ENCODE measurements around the gene IMMT. TPM values are rescaled to one million over a fixed set of nuclear protein-coding genes. Genes with fewer than 3 reads are reported as not detected.
"Not testable (repeated sequence)": the region's sequence is repeated elsewhere in the genome, so short reads cannot be mapped to it uniquely, and the experiment has no call there.

The IMMT gene
- polyA plus RNA-seq, 2 donors, result 15.3 to 38.1 TPM

DNA sequence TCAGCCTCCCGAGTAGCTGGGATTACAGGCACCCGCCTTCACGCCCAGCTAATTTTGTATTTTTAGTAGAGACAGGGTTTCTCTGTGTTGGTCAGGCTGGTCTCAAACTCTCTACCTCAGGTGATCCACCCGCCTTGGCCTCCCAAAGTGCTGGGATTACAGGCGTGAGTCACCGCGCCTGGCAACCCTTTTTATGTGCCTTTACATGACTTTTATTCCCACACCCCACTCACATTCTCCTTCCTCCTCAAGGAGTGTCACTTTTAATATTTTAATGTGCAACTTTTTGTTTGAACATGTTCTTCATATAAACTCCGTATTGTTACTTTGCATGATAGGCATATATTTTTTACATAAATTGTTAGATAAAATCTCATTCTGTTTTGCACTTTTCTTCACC, 33.3 kb upstream of the IMMT start:
- not testable (repeated sequence) for H3K36me3 ChIP-seq (ENCODE audit: control insufficient read depth in 2 of 2, insufficient read depth in 2 of 2, low read length in 1 of 2); H3K4me1 ChIP-seq (ENCODE audit: control insufficient read depth in 2 of 2, insufficient read depth in 2 of 2, low read length in 1 of 2); H3K4me3 ChIP-seq (ENCODE audit: low read depth in 1 of 2, low read length in 2 of 2); H3K27me3 ChIP-seq (ENCODE audit: control insufficient read depth in 1 of 2, insufficient read depth in 2 of 2, low read length in 2 of 2); H3K9me3 ChIP-seq (ENCODE audit: control insufficient read depth in 2 of 2, insufficient read depth in 1 of 2, low read depth in 1 of 2, low read length in 1 of 2)
- WGBS, 2 donors, result 65 to 75% methylated on average over 8 of the region's 8 CpGs
- peak overlapping the region in 1 of 2 donors; percentile 44 for H3K27ac ChIP-seq (ENCODE audit: low read depth in 2 of 2, low read length in 1 of 2)

DNA sequence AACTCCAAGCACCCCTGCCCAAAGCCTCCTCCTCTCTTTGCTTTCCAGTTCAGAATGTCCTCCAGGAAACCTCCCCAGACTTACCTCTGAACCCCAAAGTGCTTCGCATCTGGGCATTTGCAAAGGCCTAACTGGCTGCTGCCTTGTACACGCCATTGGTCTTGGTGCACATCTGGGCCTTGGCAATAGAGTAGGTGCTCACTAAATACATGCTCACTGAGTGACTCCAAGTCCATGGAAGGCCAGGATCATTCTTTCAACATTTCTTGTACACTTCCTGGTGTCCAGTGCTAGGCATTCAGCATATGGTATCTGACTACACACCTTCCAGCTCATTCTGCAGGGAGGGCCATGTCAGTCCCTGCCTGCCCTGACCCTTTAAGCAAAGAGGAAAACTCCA, 32.4 kb upstream of the IMMT start:
- Histone ChIP-seq H3K4me3 (ENCODE audit: low read depth in 1 of 2, low read length in 2 of 2) (no peak overlapping the region), H3K36me3 (ENCODE audit: control insufficient read depth in 2 of 2, insufficient read depth in 2 of 2, low read length in 1 of 2) (no peaks in the 10 kb centered on the region), H3K9me3 (ENCODE audit: control insufficient read depth in 2 of 2, insufficient read depth in 1 of 2, low read depth in 1 of 2, low read length in 1 of 2) (no peaks in the 10 kb centered on the region), H3K4me1 (ENCODE audit: control insufficient read depth in 2 of 2, insufficient read depth in 2 of 2, low read length in 1 of 2) (peaks cover 7 to 9% of the 10 kb centered on the region in 2 donors), H3K27me3 (ENCODE audit: control insufficient read depth in 1 of 2, insufficient read depth in 2 of 2, low read length in 2 of 2) (no peaks in the 10 kb centered on the region), H3K27ac (ENCODE audit: low read depth in 2 of 2, low read length in 1 of 2) (peak overlapping the region in 1 of 2 donors; percentile 27)
- 88 to 96% methylated on average over 2 of the region's 2 CpGs for WGBS, 2 donors

- H3K4me3 ChIP-seq (ENCODE audit: low read depth in 1 of 2, low read length in 2 of 2), result no peak overlapping the region
- no peaks in the 10 kb centered on the region for H3K27me3 ChIP-seq (ENCODE audit: control insufficient read depth in 1 of 2, insufficient read depth in 2 of 2, low read length in 2 of 2)
- H3K36me3 ChIP-seq (ENCODE audit: control insufficient read depth in 2 of 2, insufficient read depth in 2 of 2, low read length in 1 of 2), result no peaks in the 10 kb centered on the region
- no peak overlapping the region for H3K27ac ChIP-seq (ENCODE audit: low read depth in 2 of 2, low read length in 1 of 2)
- peaks cover 8 to 9% of the 10 kb centered on the region in 2 donors for H3K4me1 ChIP-seq (ENCODE audit: control insufficient read depth in 2 of 2, insufficient read depth in 2 of 2, low read length in 1 of 2)
- H3K9me3 ChIP-seq (ENCODE audit: control insufficient read depth in 2 of 2, insufficient read depth in 1 of 2, low read depth in 1 of 2, low read length in 1 of 2), result no peaks in the 10 kb centered on the region
- WGBS, 2 donors, result 89 to 91% methylated on average over 9 of the region's 9 CpGs
These were observed 31.6 kb upstream of the IMMT start for GRCh38 chr2:86226636-86227520.

DNA sequence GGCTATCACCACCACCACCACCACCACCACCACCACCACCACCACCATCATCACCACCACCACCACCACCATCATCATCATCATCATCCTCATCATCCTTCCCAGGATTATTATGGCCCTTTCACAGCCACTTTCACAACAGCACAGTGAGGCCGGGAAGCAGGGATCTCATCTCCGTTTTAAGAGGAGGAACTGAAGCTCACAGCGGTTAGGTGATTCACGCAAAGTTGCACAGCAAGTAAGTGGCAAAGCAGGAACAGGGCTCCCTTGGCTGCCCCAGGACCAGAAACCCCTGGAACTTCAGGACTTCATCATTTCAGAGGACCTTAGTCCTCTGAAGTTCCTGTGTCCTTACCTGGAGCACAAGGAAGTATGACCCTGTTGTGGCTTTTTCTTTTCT, 30.8 kb upstream of the IMMT start:
- Histone ChIP-seq H3K36me3 (ENCODE audit: control insufficient read depth in 2 of 2, insufficient read depth in 2 of 2, low read length in 1 of 2) (no peaks in the 10 kb centered on the region), H3K27me3 (ENCODE audit: control insufficient read depth in 1 of 2, insufficient read depth in 2 of 2, low read length in 2 of 2) (no peaks in the 10 kb centered on the region), H3K9me3 (ENCODE audit: control insufficient read depth in 2 of 2, insufficient read depth in 1 of 2, low read depth in 1 of 2, low read length in 1 of 2) (no peaks in the 10 kb centered on the region), H3K27ac (ENCODE audit: low read depth in 2 of 2, low read length in 1 of 2) (peak overlapping the region; percentile 43 to 62), H3K4me3 (ENCODE audit: low read depth in 1 of 2, low read length in 2 of 2) (no peak overlapping the region), H3K4me1 (ENCODE audit: control insufficient read depth in 2 of 2, insufficient read depth in 2 of 2, low read length in 1 of 2) (peaks cover 8 to 9% of the 10 kb centered on the region in 2 donors)
- 81 to 85% methylated on average over 4 of the region's 4 CpGs for WGBS, 2 donors

GRCh38 chr2:86225581-86225980, 30.3 kb upstream of the IMMT start:
- H3K27ac ChIP-seq (ENCODE audit: low read depth in 2 of 2, low read length in 1 of 2), result peak overlapping the region; percentile 43 to 62
- 36 to 37% methylated on average over 6 of the region's 6 CpGs for WGBS, 2 donors
- H3K4me1 ChIP-seq (ENCODE audit: control insufficient read depth in 2 of 2, insufficient read depth in 2 of 2, low read length in 1 of 2), result peaks cover 8 to 9% of the 10 kb centered on the region in 2 donors
- H3K36me3 ChIP-seq (ENCODE audit: control insufficient read depth in 2 of 2, insufficient read depth in 2 of 2, low read length in 1 of 2), result no peaks in the 10 kb centered on the region
- H3K9me3 ChIP-seq (ENCODE audit: control insufficient read depth in 2 of 2, insufficient read depth in 1 of 2, low read depth in 1 of 2, low read length in 1 of 2), result no peaks in the 10 kb centered on the region
- no peaks in the 10 kb centered on the region for H3K27me3 ChIP-seq (ENCODE audit: control insufficient read depth in 1 of 2, insufficient read depth in 2 of 2, low read length in 2 of 2)
- H3K4me3 ChIP-seq (ENCODE audit: low read depth in 1 of 2, low read length in 2 of 2), result no peak overlapping the region

DNA sequence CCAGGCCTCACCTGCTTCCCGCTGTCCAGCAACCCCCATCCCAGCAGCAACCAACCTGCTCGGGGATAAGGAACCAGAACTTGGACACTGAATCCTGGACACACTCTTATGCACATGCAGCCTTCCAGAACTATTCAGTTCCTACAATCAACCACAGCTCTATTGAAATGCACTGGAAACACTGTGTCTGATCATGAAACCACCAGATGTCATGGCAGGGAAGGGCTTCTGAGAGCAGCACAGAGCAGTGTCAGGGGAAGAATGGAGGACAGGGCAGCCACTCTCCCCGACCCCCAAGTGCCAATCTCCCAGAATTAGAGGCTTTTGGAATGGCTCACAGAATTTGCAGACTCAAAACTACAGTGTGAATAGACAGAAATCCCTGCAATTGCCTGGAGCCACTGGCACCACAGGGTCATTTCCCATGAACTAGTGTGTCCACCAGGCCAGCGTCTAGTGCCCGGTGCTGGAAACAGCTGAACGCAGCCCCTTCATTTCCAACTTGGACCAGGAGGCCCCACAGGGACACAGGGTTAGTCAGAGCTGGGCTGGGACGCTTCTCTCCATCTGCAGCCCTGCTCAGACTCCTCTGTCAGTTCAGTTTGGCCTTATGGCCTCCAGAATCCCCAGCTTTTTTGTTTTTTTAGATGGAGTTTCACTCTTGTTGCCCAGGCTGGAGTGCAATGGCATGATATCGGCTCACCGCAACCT, 29.5 kb upstream of the IMMT start:
- Histone ChIP-seq H3K27me3 (ENCODE audit: control insufficient read depth in 1 of 2, insufficient read depth in 2 of 2, low read length in 2 of 2) (no peaks in the 10 kb centered on the region), H3K36me3 (ENCODE audit: control insufficient read depth in 2 of 2, insufficient read depth in 2 of 2, low read length in 1 of 2) (no peaks in the 10 kb centered on the region), H3K4me3 (ENCODE audit: low read depth in 1 of 2, low read length in 2 of 2) (no peak overlapping the region), H3K4me1 (ENCODE audit: control insufficient read depth in 2 of 2, insufficient read depth in 2 of 2, low read length in 1 of 2) (peaks cover 8 to 9% of the 10 kb centered on the region in 2 donors), H3K9me3 (ENCODE audit: control insufficient read depth in 2 of 2, insufficient read depth in 1 of 2, low read depth in 1 of 2, low read length in 1 of 2) (no peaks in the 10 kb centered on the region), H3K27ac (ENCODE audit: low read depth in 2 of 2, low read length in 1 of 2) (peak overlapping the region; percentile 49 to 84)
- WGBS, 2 donors, result 79 to 81% methylated on average over 9 of the region's 9 CpGs

GRCh38 chr2:86223927-86224560, 28.8 kb upstream of the IMMT start:
- Histone ChIP-seq H3K4me3 (ENCODE audit: low read depth in 1 of 2, low read length in 2 of 2) (no peak overlapping the region), H3K27ac (ENCODE audit: low read depth in 2 of 2, low read length in 1 of 2) (peak overlapping the region; percentile 49 to 84)
- WGBS, 2 donors, result 77 to 89% methylated on average over 2 of the region's 2 CpGs

GRCh38 chr2:86223140-86223926, 28.1 kb upstream of the IMMT start:
- no peaks in the 10 kb centered on the region for H3K9me3 ChIP-seq (ENCODE audit: control insufficient read depth in 2 of 2, insufficient read depth in 1 of 2, low read depth in 1 of 2, low read length in 1 of 2)
- peaks cover 8 to 9% of the 10 kb centered on the region in 2 donors for H3K4me1 ChIP-seq (ENCODE audit: control insufficient read depth in 2 of 2, insufficient read depth in 2 of 2, low read length in 1 of 2)
- no peaks in the 10 kb centered on the region for H3K27me3 ChIP-seq (ENCODE audit: control insufficient read depth in 1 of 2, insufficient read depth in 2 of 2, low read length in 2 of 2)
- no peaks in the 10 kb centered on the region for H3K36me3 ChIP-seq (ENCODE audit: control insufficient read depth in 2 of 2, insufficient read depth in 2 of 2, low read length in 1 of 2)
- no peak overlapping the region for H3K4me3 ChIP-seq (ENCODE audit: low read depth in 1 of 2, low read length in 2 of 2)
- 28 to 32% methylated on average over 8 of the region's 8 CpGs for WGBS, 2 donors
- H3K27ac ChIP-seq (ENCODE audit: low read depth in 2 of 2, low read length in 1 of 2), result peak overlapping the region; percentile 5 to 79

More at GRCh38 chr2:86223927-86224560, 28.8 kb upstream of the IMMT start:
- Histone ChIP-seq H3K27me3 (ENCODE audit: control insufficient read depth in 1 of 2, insufficient read depth in 2 of 2, low read length in 2 of 2) (no peaks in the 10 kb centered on the region), H3K36me3 (ENCODE audit: control insufficient read depth in 2 of 2, insufficient read depth in 2 of 2, low read length in 1 of 2) (no peaks in the 10 kb centered on the region), H3K9me3 (ENCODE audit: control insufficient read depth in 2 of 2, insufficient read depth in 1 of 2, low read depth in 1 of 2, low read length in 1 of 2) (no peaks in the 10 kb centered on the region), H3K4me1 (ENCODE audit: control insufficient read depth in 2 of 2, insufficient read depth in 2 of 2, low read length in 1 of 2) (peaks cover 8 to 9% of the 10 kb centered on the region in 2 donors)

Measured in esophagus (tissue), 2 donors.